Measurements from ENCODE around the gene C4orf33.

DNA sequence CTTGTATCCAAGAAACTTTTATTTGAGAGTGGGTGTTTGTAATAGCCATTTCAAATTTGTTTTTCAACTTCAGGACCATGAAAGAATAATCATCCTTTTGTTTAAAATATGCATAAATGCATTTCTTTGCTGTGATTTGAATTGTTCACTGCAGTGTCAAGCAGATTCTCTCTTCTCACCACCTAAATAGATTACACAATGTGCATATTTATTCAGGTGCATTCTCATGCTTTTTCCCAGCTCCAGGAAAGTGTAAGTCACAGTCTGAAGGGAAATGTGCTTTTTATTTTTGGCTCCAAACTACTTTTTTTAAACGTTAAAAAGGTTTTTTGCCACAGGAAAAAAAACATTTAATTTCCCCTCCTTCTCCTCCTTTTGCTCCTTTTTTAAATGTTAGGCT, 17.5 kb downstream of the C4orf33 start:
- TF ChIP-seq CTCF (IDR thresholded peaks at IDR 0.05) (no peak), EZH2 (IDR thresholded peaks at IDR 0.05) (no peak)

All from neural progenitor cell (in vitro differentiated cells).